H54 (cell line): ENCODE data around the gene PCED1B.

ENCODE experiments used
- DNase-seq: peaks from one replicate; pipeline ENCODE4 v3.0.0; 2011; ENCODE audit warnings: low spot score, mixed read lengths; ENCODE audit not compliant: insufficient read length
- FAIRE-seq: peaks from 3 replicates; lab custom pipeline; 2011; peaks lifted over from hg19 to GRCh38; lab: Jason Lieb, UNC
- POLR2A ChIP-seq: IDR thresholded peaks from 2 replicates; pipeline ENCODE4 v1.6.1; 2011; ENCODE audit warnings: low read depth, mild to moderate bottlenecking, low read length

The PCED1B gene

DNA sequence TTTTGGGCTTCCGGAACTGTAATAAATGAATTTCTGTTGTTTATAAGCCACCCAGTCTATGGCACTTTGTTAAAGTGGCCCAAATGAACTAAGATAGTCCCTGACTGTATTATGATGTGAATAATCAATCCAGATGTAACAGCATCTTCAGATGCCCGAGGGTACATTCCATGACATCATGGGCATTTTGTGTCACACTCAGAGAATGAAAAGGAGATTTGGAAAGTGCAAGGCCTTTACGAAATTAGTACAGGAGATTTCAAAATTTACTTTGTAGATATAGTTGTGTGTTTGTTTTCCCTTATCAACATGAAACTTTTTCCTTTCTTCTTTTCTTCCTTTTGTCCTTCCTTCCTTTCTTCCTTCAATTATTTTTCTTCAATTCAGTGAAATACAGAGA, 54.6 kb downstream of the PCED1B start:
- DNase-seq (no peak), FAIRE-seq (peak; percentile 74)
- TF ChIP-seq POLR2A: no peak

- no peak for DNase-seq
- TF ChIP-seq POLR2A: no peak
- FAIRE-seq: no peak
These were observed 56.2 kb downstream of the PCED1B start for GRCh38 chr12:47135578-47135977.

DNA sequence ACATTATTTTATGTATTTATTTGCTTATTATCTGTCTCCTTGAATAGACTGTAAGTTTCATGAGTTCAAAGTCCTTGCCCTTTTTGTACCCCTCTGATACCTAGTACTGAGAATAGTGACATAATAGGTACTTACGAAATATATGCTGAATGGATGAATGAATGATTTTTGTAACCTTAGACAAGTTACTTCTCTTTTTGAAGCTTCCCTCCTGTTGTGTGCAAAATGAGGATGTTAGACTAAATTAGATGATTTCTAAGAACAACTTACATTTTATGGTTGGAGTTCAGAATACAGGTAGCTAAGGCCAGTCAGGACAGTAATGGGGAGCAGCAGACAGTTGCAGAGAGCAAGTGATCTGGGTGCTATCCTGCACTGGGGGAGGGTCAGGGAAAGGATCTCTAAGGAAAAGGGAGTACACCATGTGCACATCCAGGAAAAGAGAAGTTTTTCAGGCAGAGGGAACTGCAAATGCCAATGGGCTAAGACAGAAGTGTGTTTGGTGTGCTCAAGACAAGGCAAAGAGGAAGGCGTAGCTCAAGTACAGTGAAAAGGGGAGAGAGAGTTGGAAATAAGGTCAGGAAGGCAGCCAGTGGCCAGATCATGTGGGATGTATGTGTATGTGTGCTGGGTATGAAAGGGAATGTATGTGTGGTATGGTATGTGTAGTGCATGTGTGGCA, 59.7 kb downstream of the PCED1B start:
- no peak for TF ChIP-seq POLR2A
- no peak for FAIRE-seq
- no peak for DNase-seq

DNA sequence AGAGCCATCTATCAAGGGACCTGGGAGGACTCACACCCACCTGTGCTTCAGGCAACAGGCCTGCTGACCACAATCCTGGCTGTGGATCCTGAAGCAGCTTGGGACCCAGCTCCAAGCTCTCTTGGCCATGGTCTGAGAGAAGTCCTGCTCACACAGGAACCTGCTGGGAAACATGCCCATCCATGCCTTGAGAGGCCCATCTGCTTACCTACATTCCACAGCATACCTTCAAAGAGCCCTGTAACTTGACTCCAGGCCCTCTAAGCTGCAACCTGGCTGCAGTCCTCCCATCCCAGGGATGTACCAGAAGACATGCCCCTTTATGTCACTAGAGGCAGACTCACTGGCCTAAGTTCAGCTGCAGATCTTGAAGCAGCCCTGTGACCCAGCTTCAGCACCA, 62.0 kb downstream of the PCED1B start:
- no peak for TF ChIP-seq POLR2A
- FAIRE-seq: no peak
- no peak for DNase-seq

DNA sequence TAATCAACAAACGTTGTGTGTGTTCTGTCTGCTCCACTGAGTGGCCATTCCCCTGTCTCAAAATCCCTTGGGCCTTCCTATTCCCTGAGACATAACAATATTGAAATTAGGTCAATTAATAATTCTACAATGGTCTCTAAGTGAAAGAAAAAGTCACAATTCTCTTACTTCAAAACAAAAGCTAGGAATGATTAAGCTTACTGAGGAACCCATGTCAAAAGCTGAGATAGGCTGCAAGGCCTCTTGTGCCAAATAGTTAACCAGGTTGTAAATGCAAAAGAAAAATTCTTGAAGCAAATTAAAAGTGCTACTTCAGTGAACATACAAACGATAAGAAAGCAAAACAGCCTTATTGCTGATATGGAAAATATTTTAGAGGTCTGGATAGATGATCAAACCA, 65.3 kb downstream of the PCED1B start:
- FAIRE-seq (no peak), DNase-seq (no peak)
- TF ChIP-seq POLR2A: no peak

GRCh38 chr12:47145188-47145587, 65.8 kb downstream of the PCED1B start:
- no peak for TF ChIP-seq POLR2A
- DNase-seq: no peak
- FAIRE-seq: peak; percentile 38

DNA sequence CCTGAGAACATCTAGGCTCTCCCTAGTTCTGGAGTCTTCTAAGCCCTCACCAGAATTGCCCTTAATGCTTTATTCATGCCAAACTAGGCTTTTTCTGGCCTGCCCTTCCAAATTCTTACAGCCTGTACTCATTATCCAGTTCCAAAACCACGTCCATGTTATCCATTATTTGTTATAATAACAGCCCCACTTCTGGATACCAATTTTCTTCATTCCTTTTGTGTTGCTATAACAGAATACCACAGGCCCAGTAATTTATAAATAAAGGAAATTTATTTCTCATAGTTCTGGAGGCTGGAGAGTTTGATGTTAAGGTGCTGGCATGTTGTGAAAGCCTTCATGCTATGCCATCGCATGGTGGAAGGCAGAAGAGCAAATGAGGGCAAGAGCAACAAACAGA, 68.3 kb downstream of the PCED1B start:
- no peak for DNase-seq
- no peak for FAIRE-seq
- TF ChIP-seq POLR2A: no peak

DNA sequence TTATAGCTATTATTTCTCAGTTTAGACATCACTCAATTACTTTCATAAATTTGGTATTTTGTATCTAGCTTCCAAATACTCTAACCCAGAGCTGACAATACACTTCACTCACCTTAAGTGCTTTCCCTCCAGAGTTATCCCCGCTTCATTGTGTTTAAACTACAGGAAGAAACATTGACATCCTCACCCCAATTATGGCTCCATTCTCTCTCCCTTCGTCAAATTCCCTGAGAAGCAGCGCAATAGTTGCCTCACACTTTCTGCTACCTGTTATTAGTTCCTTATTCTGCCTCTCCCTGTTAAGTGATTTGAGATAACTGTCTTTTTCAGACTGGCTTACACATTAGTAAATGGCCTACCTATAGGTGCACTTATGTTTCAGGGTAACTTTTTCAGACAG, 69.7 kb downstream of the PCED1B start:
- no peak for TF ChIP-seq POLR2A
- no peak for FAIRE-seq
- no peak for DNase-seq

GRCh38 chr12:47152095-47152494, 72.7 kb downstream of the PCED1B start:
- no peak for FAIRE-seq
- TF ChIP-seq POLR2A: no peak
- DNase-seq: no peak

- DNase-seq (no peak), FAIRE-seq (peak; percentile 27)
- no peak for TF ChIP-seq POLR2A
These were observed 76.2 kb downstream of the PCED1B start for GRCh38 chr12:47155457-47156166.

DNA sequence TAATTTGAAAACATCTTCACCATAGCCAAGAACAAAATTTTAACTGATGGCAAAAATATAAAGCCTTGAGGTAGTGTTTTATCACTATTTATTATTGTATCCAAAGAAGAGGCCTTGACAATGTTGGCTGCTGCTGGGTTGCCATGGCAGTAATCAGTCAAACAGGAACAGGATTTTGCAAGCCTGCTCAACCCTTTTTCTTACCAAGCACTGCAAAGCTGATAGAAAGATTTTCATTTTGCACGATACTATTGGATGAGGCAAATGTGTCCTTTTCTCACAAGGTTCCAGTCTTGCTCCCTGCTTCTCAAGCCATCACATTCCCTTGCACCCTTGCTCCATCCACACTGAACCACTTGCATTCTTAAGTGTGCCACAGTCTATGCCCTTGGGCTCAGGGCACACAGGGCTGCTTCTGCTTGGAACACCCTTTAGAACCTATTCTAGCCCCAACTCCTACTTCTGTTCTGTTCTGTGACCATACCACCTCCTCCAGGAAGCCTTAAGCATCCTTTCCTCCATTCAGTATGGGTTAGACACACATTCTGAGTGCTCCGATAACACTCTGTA, 76.8 kb downstream of the PCED1B start:
- DNase-seq (no peak), FAIRE-seq (no peak)
- TF ChIP-seq POLR2A: no peak

- DNase-seq (no peak), FAIRE-seq (no peak)
- no peak for TF ChIP-seq POLR2A
These were observed 79.4 kb downstream of the PCED1B start for GRCh38 chr12:47158792-47159191.

- no peak for TF ChIP-seq POLR2A
- DNase-seq: no peak
- no peak for FAIRE-seq
These were observed 79.9 kb downstream of the PCED1B start for GRCh38 chr12:47159348-47159747.
